Type B pancreatic cell (in vitro differentiated cells): ENCODE results near the gene ZNF266. TPM values are rescaled to one million over a fixed set of nuclear protein-coding genes. Genes with fewer than 3 reads are reported as not detected.

Experiments used
- DNase-seq: peaks from one replicate; pipeline ENCODE4 v3.0.0; 2021; ENCODE audit warnings: mixed read lengths; ENCODE audit not compliant: unreplicated experiment; ENCODE audit errors: extremely low spot score
- H3K27ac Mint-ChIP-seq: 2 replicates; pipeline ENCODE4 v1.8.0; 2021; ENCODE audit warnings: mild to moderate bottlenecking, mixed read lengths
- H3K27me3 Mint-ChIP-seq: 2 replicates; pipeline ENCODE4 v1.8.0; 2021; ENCODE audit warnings: mixed read lengths
- H3K36me3 Mint-ChIP-seq: 2 replicates; pipeline ENCODE4 v1.8.0; 2021; ENCODE audit warnings: mixed read lengths
- H3K4me1 Mint-ChIP-seq: one replicate; pipeline ENCODE4 v1.8.0; 2021; ENCODE audit warnings: mixed read lengths; ENCODE audit not compliant: unreplicated experiment
- H3K4me3 Mint-ChIP-seq: 2 replicates; pipeline ENCODE4 v1.8.0; 2021; ENCODE audit warnings: mild to moderate bottlenecking, mixed read lengths
- H3K9me3 Mint-ChIP-seq: 2 replicates; pipeline ENCODE4 v1.8.0; 2021; ENCODE audit warnings: mixed read lengths
- total RNA-seq: library from RNA; stranded (reverse); gene quantifications from 2 replicates; pipeline ENCODE4 v1.2.1, GENCODE V29; 2021; ENCODE audit warnings: low replicate concordance
- TF ChIP-seq, protein P1 (sequence below): fragments of 200-600 bp; sonication (generic); conservative IDR thresholded peaks from 2 replicates; pipeline ENCODE4 v1.5.0; 2021; ENCODE audit warnings: antibody characterized with exemption, mild to moderate bottlenecking

Gene ZNF266
- total RNA-seq, 1 donor from 2014 or later, result 40.1 TPM

DNA sequence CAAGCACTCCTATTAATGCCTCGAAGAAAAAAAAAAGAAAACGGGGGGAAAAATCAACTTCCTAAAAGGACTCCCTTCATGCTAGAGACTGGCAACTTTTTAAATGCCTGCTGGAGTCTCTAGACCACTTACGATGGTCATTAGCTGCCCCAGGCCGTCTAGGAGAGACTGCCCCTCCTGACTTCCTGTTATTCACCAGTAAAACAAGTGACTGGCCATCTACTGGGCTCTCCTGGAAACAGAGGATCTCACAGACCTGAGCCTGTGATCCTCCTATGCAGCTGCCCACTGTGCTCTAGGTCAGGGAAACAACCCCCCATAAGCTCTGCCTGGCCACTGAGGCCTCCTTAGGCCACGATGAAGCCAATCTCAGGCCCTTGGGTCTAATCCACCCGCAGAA lies 7.4 kb downstream of the ZNF266 start:
- no peak for DNase-seq
- Mint-ChIP-seq H3K9me3 (no peaks in the 10 kb centered on the region), H3K27ac (no peak overlapping the region), H3K36me3 (peaks cover 53% of the 10 kb centered on the region), H3K27me3 (no peaks in the 10 kb centered on the region), H3K4me3 (no peak overlapping the region), H3K4me1 (peaks cover 2% of the 10 kb centered on the region)
- TF ChIP-seq, protein P1, sequence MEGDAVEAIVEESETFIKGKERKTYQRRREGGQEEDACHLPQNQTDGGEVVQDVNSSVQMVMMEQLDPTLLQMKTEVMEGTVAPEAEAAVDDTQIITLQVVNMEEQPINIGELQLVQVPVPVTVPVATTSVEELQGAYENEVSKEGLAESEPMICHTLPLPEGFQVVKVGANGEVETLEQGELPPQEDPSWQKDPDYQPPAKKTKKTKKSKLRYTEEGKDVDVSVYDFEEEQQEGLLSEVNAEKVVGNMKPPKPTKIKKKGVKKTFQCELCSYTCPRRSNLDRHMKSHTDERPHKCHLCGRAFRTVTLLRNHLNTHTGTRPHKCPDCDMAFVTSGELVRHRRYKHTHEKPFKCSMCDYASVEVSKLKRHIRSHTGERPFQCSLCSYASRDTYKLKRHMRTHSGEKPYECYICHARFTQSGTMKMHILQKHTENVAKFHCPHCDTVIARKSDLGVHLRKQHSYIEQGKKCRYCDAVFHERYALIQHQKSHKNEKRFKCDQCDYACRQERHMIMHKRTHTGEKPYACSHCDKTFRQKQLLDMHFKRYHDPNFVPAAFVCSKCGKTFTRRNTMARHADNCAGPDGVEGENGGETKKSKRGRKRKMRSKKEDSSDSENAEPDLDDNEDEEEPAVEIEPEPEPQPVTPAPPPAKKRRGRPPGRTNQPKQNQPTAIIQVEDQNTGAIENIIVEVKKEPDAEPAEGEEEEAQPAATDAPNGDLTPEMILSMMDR, result no peak

DNA sequence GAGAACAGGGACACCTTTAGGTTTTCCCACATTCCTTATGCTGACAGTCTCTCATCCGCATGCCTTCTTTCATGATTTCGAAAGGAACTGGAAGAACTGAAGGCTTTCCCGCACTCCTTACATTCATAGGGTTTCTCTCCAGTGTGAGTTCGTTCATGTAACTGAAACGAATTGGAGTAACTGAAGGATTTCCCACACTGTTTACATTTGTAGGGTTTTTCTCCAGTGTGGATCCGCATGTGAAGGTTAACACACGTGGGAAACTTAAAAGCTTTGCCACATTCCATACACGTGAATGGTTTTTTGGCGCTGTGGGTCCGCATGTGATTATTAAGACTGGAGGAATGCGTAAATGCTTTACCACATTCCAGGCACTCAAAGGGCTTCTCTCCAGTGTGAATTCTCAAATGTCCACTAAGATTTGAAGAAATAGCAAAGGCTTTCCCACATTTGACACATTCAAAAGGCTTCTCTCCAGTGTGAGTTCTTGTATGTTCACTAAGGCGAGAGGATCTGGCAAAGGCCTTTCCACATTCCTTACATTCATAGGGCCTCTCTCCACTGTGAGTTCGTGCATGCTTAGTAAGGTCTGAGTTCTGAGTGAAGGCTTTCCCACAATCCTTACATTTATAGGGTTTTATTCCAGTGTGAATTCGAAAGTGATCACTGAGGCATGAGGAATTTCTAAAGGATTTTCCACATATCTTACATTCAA lies 22.0 kb downstream of the ZNF266 start:
- Mint-ChIP-seq H3K27me3 (no peaks in the 10 kb centered on the region), H3K27ac (no peak overlapping the region), H3K4me1 (no peaks in the 10 kb centered on the region), H3K9me3 (peaks cover 34% of the 10 kb centered on the region), H3K4me3 (no peak overlapping the region), H3K36me3 (peaks cover 71% of the 10 kb centered on the region)
- no peak for DNase-seq
- TF ChIP-seq, protein P1, result no peak

DNA sequence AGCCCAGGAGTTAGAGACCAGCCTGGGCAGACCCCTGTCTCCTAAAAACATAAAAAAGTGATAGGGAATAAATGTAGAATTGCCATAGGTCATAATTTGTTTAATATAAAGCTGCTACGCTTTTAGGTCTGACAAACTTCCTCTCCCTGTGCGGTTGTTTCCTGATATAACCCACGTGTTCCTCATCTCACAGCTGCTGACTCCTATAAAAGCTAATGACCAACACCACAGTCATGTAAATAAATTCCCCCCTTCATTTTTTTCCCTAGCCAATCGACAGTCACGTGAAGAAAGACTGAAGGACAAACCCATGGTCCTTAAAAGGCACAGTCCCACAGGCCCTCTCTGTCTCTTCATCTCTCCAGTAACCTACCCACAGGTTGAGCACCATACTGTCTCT lies 27.5 kb downstream of the ZNF266 start:
- TF ChIP-seq, protein P1, result no peak
- Mint-ChIP-seq H3K27me3 (no peaks in the 10 kb centered on the region), H3K4me1 (no peaks in the 10 kb centered on the region), H3K9me3 (peaks cover 23% of the 10 kb centered on the region), H3K27ac (no peak overlapping the region), H3K36me3 (peaks cover 24% of the 10 kb centered on the region), H3K4me3 (no peak overlapping the region)
- DNase-seq, result no peak

GRCh38 chr19:9406798-9407352 lies 28.5 kb downstream of the ZNF266 start:
- H3K36me3 Mint-ChIP-seq, result peaks cover 14% of the 10 kb centered on the region
- no peak for DNase-seq
- no peaks in the 10 kb centered on the region for H3K27me3 Mint-ChIP-seq
- no peak overlapping the region for H3K27ac Mint-ChIP-seq
- TF ChIP-seq, protein P1, result no peak
- peaks cover 23% of the 10 kb centered on the region for H3K9me3 Mint-ChIP-seq
- H3K4me1 Mint-ChIP-seq, result no peaks in the 10 kb centered on the region
- H3K4me3 Mint-ChIP-seq, result no peak overlapping the region

DNA sequence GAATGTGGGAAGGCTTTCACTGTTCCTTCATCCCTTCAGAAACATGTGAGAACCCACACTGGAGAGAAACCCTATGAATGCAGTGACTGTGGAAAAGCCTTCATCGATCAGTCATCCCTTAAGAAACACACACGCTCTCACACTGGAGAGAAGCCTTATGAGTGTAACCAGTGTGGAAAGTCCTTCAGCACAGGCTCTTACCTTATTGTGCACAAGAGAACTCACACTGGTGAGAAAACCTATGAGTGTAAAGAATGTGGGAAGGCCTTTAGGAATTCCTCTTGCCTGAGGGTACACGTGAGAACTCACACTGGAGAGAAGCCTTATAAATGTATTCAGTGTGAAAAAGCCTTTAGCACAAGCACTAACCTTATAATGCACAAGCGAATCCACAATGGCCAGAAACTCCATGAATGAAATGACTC lies 54.0 kb downstream of the ZNF266 start:
- no peaks in the 10 kb centered on the region for H3K27me3 Mint-ChIP-seq
- peaks cover 74% of the 10 kb centered on the region for H3K36me3 Mint-ChIP-seq
- DNase-seq, result no peak
- peaks cover 47% of the 10 kb centered on the region for H3K9me3 Mint-ChIP-seq
- H3K4me3 Mint-ChIP-seq, result no peak overlapping the region
- H3K27ac Mint-ChIP-seq, result no peak overlapping the region
- TF ChIP-seq, protein P1, result no peak
- H3K4me1 Mint-ChIP-seq, result no peaks in the 10 kb centered on the region
